Neural progenitor cell (in vitro differentiated cells): ENCODE measurements around the gene ZNG1A. TPM values are rescaled to one million over a fixed set of nuclear protein-coding genes. Genes with fewer than 3 reads are reported as not detected.
"Not testable (repeated sequence)": the region's sequence is repeated elsewhere in the genome, so short reads cannot be mapped to it uniquely, and the experiment has no call there.

Source experiments
- DNase-seq: peaks from one replicate; pipeline ENCODE4 v3.0.0-alpha.2; 2016; ENCODE audit warnings: low spot score
- H2AFZ ChIP-seq: fragments of 200-600 bp; sonication (generic); replicated peaks from 2 replicates; pipeline ENCODE4 v1.6.1; 2016; ENCODE audit warnings: antibody characterized with exemption
- H3F3A ChIP-seq: fragments of 200-600 bp; sonication (generic); 2 replicates; pipeline ENCODE4 v1.6.1; 2016; ENCODE audit warnings: antibody characterized with exemption, low read depth
- H3K27ac ChIP-seq: fragments of 200-600 bp; sonication (generic); 2 replicates; pipeline ENCODE4 v1.5.1; 2016; ENCODE audit warnings: mild to moderate bottlenecking
- H3K27me3 ChIP-seq: fragments of 200-600 bp; sonication (generic); 2 replicates; pipeline ENCODE4 v1.6.1; 2016; ENCODE audit warnings: mild to moderate bottlenecking, moderate library complexity
- H3K36me3 ChIP-seq: fragments of 200-600 bp; sonication (generic); 2 replicates; pipeline ENCODE4 v1.5.1; 2016
- H3K4me1 ChIP-seq: fragments of 200-600 bp; sonication (generic); 2 replicates; pipeline ENCODE4 v1.6.1; 2016; ENCODE audit warnings: mixed run types
- H3K4me2 ChIP-seq: fragments of 200-600 bp; sonication (generic); 2 replicates; pipeline ENCODE4 v1.6.1; 2016
- H3K4me3 ChIP-seq: fragments of 200-600 bp; sonication (generic); 2 replicates; pipeline ENCODE4 v1.5.1; 2016
- H3K79me2 ChIP-seq: fragments of 200-600 bp; sonication (generic); 2 replicates; pipeline ENCODE4 v1.6.1; 2016; ENCODE audit warnings: low read depth
- H3K9ac ChIP-seq: fragments of 200-600 bp; sonication (generic); 2 replicates; pipeline ENCODE4 v1.6.1; 2016
- H3K9me3 ChIP-seq: fragments of 200-600 bp; sonication (generic); 2 replicates; pipeline ENCODE4 v1.5.1; 2016; ENCODE audit warnings: low read depth
- H4K20me1 ChIP-seq: fragments of 200-600 bp; sonication (generic); 2 replicates; pipeline ENCODE4 v1.6.1; 2016; ENCODE audit warnings: low read depth
- H3K27ac Mint-ChIP-seq: 3 replicates; pipeline ENCODE4 v1.8.0; 2021; ENCODE audit warnings: mixed read lengths
- H3K27me3 Mint-ChIP-seq: 2 replicates; pipeline ENCODE4 v1.8.0; 2022; ENCODE audit warnings: low read depth, mild to moderate bottlenecking, inconsistent platforms, moderate library complexity, mixed read lengths; ENCODE audit not compliant: insufficient read depth
- H3K36me3 Mint-ChIP-seq: 3 replicates; pipeline ENCODE4 v1.8.0; 2021; ENCODE audit warnings: mixed read lengths
- H3K4me1 Mint-ChIP-seq: 3 replicates; pipeline ENCODE4 v1.8.0; 2021; ENCODE audit warnings: mixed read lengths
- H3K4me3 Mint-ChIP-seq: 3 replicates; pipeline ENCODE4 v1.8.0; 2021; ENCODE audit warnings: mild to moderate bottlenecking, moderate library complexity, mixed read lengths
- H3K9me3 Mint-ChIP-seq: 3 replicates; pipeline ENCODE4 v1.8.0; 2020; ENCODE audit warnings: mixed read lengths
- CTCF ChIP-seq: fragments of 200-600 bp; sonication (generic); IDR thresholded peaks from 2 replicates; pipeline ENCODE4 v1.5.1; 2017; ENCODE audit warnings: antibody characterized with exemption, mild to moderate bottlenecking
- EZH2 ChIP-seq: fragments of 200-600 bp; sonication (generic); IDR thresholded peaks from 2 replicates; pipeline ENCODE4 v1.6.1; 2017; ENCODE audit warnings: antibody characterized with exemption, mild to moderate bottlenecking, moderate library complexity
- EZH2phosphoT487 ChIP-seq: fragments of 200-600 bp; sonication (generic); IDR thresholded peaks from 2 replicates; pipeline ENCODE4 v1.6.1; 2017; ENCODE audit warnings: antibody characterized with exemption
- total RNA-seq: library from RNA; depleted of rRNA; stranded (reverse); fragments of >200 nt; gene quantifications from 2 replicates; pipeline ENCODE4 v1.2.3, GENCODE V29; 2015; ENCODE audit warnings: low replicate concordance

The ZNG1A gene
- total RNA-seq: 23.5 and 45.8 TPM in 2 replicates

- H3K27ac Mint-ChIP-seq, H3K79me2 ChIP-seq, H3K27me3 Mint-ChIP-seq, H3K36me3 Mint-ChIP-seq, H3K9ac ChIP-seq, H3F3A ChIP-seq, H3K36me3 ChIP-seq, H3K27ac ChIP-seq, H4K20me1 ChIP-seq, H3K4me1 ChIP-seq, H3K9me3 Mint-ChIP-seq, H3K9me3 ChIP-seq, DNase-seq, H3K4me1 Mint-ChIP-seq, H3K27me3 ChIP-seq, H2AFZ ChIP-seq: not testable (repeated sequence)
- peak within 1 kb of the TSS; percentile 82 for H3K4me3 Mint-ChIP-seq
- peak within 1 kb of the TSS; percentile 69 for H3K4me2 ChIP-seq
- H3K4me3 ChIP-seq: peak within 1 kb of the TSS; percentile 42
Observed at GRCh38 chr9:178970-179383, at the start of gene ZNG1A. ZNG1A (minus strand) TSS chr9:179056; CDS start chr9:178969, 87 bp downstream.

GRCh38 chr9:227860-228259 lies 49.0 kb upstream of the ZNG1A start:
- H3K27ac ChIP-seq: no peak overlapping the region
- no peaks in the 10 kb centered on the region for H3K79me2 ChIP-seq
- no peak overlapping the region for H3K4me3 ChIP-seq
- no peaks in the 10 kb centered on the region for H3K36me3 Mint-ChIP-seq
- H3K27me3 Mint-ChIP-seq: no peaks in the 10 kb centered on the region
- H4K20me1 ChIP-seq: no peaks in the 10 kb centered on the region
- no peak overlapping the region for H3K27ac Mint-ChIP-seq
- no peak overlapping the region for H3K4me3 Mint-ChIP-seq
- H3K9ac ChIP-seq: no peak overlapping the region
- H3K4me2 ChIP-seq: no peak overlapping the region
- DNase-seq: no peak
- peaks cover 10% of the 10 kb centered on the region for H3K4me1 ChIP-seq
- no peak overlapping the region for H2AFZ ChIP-seq
- no peaks in the 10 kb centered on the region for H3K9me3 ChIP-seq
- TF ChIP-seq CTCF (no peak), EZH2 (no peak), EZH2phosphoT487 (no peak)
- H3K9me3 Mint-ChIP-seq: peaks cover 3% of the 10 kb centered on the region
- no peaks in the 10 kb centered on the region for H3K27me3 ChIP-seq
- H3K4me1 Mint-ChIP-seq: peaks cover 5% of the 10 kb centered on the region
- H3F3A ChIP-seq: peaks cover 10% of the 10 kb centered on the region
- no peaks in the 10 kb centered on the region for H3K36me3 ChIP-seq

GRCh38 chr9:224582-225520 lies 46.0 kb upstream of the ZNG1A start:
- Histone ChIP-seq H3K9ac (no peak overlapping the region), H3K9me3 (no peaks in the 10 kb centered on the region), H4K20me1 (no peaks in the 10 kb centered on the region), H3K4me3 (no peak overlapping the region), H3K36me3 (no peaks in the 10 kb centered on the region), H3K27ac (no peak overlapping the region), H3K4me1 (peaks cover 18% of the 10 kb centered on the region), H2AFZ (no peak overlapping the region), H3K27me3 (no peaks in the 10 kb centered on the region), H3F3A (peaks cover 16% of the 10 kb centered on the region), H3K4me2 (no peak overlapping the region), H3K79me2 (no peaks in the 10 kb centered on the region)
- no peaks in the 10 kb centered on the region for H3K27me3 Mint-ChIP-seq
- H3K4me1 Mint-ChIP-seq: peaks cover 15% of the 10 kb centered on the region
- no peak overlapping the region for H3K4me3 Mint-ChIP-seq
- DNase-seq: no peak
- TF ChIP-seq CTCF (no peak), EZH2phosphoT487 (no peak), EZH2 (no peak)
- H3K36me3 Mint-ChIP-seq: no peaks in the 10 kb centered on the region
- H3K9me3 Mint-ChIP-seq: no peaks in the 10 kb centered on the region
- peak overlapping the region; percentile 36 for H3K27ac Mint-ChIP-seq

GRCh38 chr9:224026-224425 lies 45.2 kb upstream of the ZNG1A start:
- Histone ChIP-seq H3K79me2 (no peaks in the 10 kb centered on the region), H3K36me3 (no peaks in the 10 kb centered on the region), H2AFZ (no peak overlapping the region), H3K4me3 (no peak overlapping the region), H3K27ac (no peak overlapping the region), H3K4me2 (no peak overlapping the region), H3K9ac (no peak overlapping the region), H3K27me3 (no peaks in the 10 kb centered on the region), H3K9me3 (no peaks in the 10 kb centered on the region), H3K4me1 (peaks cover 18% of the 10 kb centered on the region), H4K20me1 (no peaks in the 10 kb centered on the region), H3F3A (peaks cover 16% of the 10 kb centered on the region)
- H3K9me3 Mint-ChIP-seq: no peaks in the 10 kb centered on the region
- no peak for DNase-seq
- no peak overlapping the region for H3K27ac Mint-ChIP-seq
- H3K27me3 Mint-ChIP-seq: no peaks in the 10 kb centered on the region
- no peaks in the 10 kb centered on the region for H3K36me3 Mint-ChIP-seq
- TF ChIP-seq CTCF (no peak), EZH2 (no peak), EZH2phosphoT487 (no peak)
- H3K4me3 Mint-ChIP-seq: no peak overlapping the region
- H3K4me1 Mint-ChIP-seq: peaks cover 15% of the 10 kb centered on the region
